Retina (tissue), 1 donor: ENCODE data around the gene SYP.

Experiments
- DNase-seq: peaks from one replicate; pipeline ENCODE4 v3.0.0-alpha.2; 2016

SYP gene

DNA sequence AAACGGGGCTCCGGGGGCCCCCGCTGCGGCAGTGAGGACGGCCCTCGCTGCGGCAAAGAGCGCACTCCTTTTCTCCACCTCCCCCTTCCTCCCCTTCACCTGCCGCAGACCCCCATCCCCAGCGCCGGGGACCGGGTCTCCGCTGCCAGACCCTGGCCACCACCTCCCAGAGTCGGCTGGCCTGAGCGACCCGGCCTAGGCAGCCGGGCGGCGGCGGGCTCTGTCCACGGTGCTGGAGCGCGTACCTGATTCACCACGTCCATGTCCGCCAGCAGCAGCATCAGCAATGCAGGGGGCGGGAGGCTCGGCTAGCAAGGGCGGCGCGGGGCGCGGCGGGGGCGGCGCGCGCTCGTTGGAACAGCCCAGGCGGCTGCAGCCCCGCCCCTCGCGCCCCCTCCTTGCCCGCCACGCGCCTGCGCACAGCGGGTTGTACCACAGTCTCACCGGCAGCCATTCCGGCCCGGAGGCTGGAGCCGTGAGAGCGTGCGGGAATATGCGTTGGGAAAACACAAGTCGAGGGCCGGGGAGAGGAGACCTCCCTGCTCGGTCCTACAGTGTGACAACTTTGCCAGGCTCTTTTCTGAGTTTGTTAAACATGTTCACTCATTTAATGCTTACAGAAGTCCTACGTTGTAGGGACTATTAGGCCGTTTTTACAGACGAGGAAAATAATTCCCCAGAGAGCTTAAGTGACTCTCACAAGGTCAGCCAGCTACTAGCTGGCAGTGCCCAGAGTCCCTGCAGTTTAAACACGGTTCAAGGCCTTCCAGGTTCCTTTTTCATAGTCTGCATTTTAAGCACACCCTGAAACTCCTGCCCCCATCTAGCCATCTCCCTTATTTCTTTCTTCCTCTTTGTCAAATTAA lies at the start of gene SYP:
SYP (minus strand) TSS at position 288 of the 866 bp plus-strand sequence; CDS start at position 281, 7 bp downstream.
- DNase-seq: peak; percentile 77

- no peak for DNase-seq
These were observed 49.6 kb upstream of the SYP start for GRCh38 chrX:49249616-49250015.

DNA sequence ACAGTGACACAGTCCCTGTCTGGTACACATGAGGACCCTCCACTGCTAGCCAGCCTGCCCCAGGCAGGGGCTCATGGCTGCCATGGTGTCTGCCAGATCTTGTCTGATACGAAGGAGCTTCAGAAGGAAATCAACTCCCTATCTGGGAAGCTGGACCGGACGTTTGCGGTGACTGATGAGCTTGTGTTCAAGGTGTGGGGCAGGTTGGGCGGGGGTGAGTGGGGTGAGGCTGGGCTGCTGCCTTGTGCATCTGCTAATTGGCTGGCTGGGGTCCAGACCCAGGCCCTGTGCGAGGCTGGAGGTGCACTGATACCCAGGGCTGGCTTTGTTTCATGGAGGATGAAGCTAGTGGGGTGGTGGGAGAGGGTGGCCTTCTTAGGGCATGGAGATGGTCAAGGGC lies 49.1 kb upstream of the SYP start:
- DNase-seq: no peak

DNA sequence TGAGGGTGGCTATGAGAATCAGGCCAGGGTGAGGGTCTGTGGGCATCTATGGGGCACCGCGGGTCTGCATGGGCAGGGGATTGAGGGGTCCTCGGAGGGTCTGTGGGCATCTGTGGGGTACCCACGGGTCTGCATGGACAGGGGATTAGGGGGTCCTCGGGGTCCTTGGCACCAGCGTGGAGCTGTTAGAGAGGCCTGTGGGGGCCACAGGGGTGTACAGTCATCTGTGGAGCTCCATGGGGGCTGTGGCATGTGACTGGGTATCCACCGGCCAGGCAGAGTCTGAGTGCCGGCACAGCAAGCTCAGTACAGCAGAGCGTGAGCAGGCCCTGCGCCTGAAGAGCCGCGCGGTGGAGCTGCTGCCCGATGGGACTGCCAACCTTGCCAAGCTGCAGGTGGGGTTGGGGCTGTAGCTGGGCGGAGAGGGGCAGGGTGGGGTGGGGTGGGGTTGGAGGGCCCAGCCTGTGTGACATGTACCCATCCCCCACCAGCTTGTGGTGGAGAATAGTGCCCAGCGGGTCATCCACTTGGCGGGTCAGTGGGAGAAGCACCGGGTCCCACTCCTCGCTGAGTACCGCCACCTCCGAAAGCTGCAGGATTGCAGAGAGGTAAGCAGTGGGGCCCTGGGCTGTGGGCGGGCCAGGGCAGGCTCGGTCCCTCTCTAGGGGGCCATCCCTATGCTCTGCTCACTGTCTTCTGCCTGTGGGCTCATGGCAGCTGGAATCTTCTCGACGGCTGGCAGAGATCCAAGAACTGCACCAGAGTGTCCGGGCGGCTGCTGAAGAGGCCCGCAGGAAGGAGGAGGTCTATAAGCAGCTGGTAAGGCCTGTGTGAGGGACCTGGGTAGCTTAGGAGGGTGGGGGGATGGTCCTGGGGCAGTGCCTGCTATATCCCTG lies 48.2 kb upstream of the SYP start:
- no peak for DNase-seq

GRCh38 chrX:49247346-49247745 lies 47.4 kb upstream of the SYP start:
- DNase-seq: no peak

- DNase-seq: no peak
These were observed 46.5 kb upstream of the SYP start for GRCh38 chrX:49246541-49246940.

DNA sequence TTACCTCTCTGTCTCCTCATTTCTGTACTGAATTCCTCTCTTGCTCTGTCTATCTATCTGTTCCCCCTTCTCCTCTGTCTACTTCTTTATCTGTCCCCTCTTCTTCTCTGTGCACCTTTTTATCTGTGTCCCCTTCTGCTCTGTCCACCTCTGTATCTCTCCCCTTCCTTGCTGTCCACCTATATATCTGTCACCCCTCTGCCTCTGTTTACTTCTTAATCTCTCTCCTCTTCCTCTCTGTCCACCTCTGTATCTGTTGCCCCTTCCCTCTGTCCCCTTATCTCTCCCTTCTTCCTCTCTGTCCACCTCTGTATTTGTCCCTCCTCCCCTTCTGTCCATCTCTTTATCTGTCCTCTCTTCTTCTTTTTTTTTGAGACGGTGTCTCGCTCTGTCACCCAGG lies 44.2 kb upstream of the SYP start:
- DNase-seq: no peak

DNA sequence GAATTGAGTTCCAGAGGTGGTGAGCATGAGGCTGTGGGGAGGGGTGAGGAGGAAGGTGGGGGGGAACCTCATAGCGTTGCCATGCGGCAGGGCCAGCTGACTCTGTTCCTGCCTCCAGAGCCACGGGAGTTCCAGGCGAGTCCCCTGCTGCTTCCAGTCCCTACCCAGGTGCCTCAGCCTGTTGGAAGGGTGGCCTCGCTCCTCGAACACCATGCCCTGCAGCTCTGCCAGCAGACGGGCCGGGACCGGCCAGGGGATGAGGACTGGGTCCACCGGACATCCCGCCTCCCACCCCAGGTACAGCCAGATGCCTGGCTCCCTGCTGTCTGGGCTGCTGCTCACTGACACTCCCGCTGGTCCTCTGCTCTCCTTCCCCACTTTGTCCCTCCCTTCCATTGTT lies 43.2 kb upstream of the SYP start:
- DNase-seq: no peak

GRCh38 chrX:49242545-49243066 lies 42.6 kb upstream of the SYP start:
- no peak for DNase-seq

- no peak for DNase-seq
These were observed 38.7 kb upstream of the SYP start for GRCh38 chrX:49238735-49239134.

GRCh38 chrX:49237060-49237459 lies 37.1 kb upstream of the SYP start:
- no peak for DNase-seq

- peak; percentile 49 for DNase-seq
These were observed 34.0 kb upstream of the SYP start for GRCh38 chrX:49233887-49234555.

DNA sequence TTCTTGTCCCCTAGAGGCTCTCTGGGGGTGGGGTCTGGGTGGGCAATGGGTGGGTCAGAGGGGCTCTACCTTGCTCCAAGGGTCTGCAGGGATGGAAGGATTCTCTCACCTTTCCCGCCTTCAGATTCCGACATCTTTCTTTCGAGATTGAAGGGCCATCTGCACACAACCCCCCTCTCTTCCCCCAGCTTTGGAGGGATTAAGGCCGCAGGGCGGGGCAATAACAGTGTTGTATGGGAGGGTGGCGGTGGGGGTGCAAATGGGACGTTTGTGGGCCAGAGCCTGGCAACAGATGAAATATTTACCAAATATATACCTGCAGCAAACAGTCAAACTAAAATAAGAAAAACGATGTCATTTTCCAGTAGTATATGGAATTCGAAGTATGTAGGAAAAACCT lies 33.2 kb upstream of the SYP start, which contains the start of gene CACNA1F:
CACNA1F (minus strand) TSS at position 165 of the 400 bp plus-strand sequence; CDS start at position 134, 31 bp downstream.
- no peak for DNase-seq

DNA sequence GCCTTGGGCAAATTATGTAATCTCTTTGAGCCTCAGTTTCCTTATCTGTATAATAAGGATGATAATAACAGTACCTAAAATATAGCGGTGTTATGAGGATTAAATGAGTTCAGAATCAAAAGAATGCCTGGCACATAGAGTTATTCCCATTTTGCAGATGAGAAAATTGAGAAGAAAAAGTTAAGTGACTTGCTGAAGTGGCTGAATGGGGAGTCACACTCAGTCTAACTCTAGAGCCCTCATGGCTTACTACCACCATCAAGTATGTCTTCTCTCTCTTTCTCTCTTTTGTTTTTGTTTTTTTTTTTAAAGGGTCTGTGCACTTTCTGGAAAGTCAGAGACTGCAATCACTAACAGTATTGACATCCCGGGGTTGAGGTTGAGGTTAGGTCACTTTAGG lies 32.5 kb upstream of the SYP start:
- no peak for DNase-seq

GRCh38 chrX:49231333-49232000 lies 31.5 kb upstream of the SYP start:
- DNase-seq: no peak

DNA sequence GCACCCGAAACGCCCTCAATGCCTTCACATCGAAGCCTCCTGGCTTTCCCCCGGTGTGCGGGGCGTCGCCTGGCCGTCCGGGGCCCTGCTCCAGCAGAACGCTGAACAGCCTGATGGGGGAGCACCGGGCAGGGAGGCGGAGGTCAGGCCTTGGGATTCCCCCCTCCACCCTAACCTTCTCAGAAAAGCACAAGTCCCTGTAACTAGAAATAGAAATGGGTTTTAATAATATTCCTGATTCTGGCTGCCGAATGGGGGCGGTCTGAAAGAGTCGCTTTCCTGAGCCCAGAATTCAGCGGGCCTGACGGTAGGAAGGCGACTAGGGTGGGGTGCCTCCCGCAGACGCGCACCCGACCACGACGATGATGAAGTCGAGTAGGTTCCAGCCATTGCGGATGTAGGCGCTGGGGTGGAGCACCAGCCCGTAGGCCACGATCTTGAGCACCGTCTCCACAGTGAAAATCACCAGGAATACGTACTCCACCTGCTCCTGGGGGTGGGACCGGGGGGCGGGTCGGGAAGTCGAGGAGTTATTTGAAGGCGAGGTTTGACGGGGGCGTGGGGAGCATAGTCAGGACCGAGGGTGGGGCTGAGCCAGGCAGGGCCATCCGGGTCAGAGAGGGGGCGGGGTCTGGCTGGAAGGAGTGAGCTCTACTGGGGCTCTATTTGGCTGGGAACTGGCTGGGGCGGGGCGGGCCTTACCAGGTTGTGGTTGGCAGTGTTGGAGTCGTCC lies 30.7 kb upstream of the SYP start:
- DNase-seq: peak; percentile 31

GRCh38 chrX:49228185-49228584 lies 28.2 kb upstream of the SYP start:
- DNase-seq: no peak

DNA sequence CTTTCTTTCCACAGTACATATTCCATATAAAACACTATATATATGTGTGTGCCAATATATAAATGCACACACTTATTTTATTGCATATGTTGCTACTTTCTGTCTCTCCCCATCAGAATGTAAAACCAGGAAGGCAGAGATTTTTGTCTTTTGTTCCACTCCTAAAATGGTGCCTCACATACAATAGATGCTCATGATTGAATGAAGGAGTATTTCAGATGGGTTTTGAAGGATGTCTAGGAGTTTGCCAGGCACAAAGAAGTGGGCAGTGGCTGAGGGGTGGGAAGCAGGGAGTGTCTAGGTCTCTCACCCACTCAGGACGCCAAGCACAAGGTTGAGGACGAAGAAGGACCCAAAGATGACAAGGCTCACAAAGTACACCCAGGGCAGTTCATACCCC lies 27.7 kb upstream of the SYP start:
- DNase-seq: no peak

DNA sequence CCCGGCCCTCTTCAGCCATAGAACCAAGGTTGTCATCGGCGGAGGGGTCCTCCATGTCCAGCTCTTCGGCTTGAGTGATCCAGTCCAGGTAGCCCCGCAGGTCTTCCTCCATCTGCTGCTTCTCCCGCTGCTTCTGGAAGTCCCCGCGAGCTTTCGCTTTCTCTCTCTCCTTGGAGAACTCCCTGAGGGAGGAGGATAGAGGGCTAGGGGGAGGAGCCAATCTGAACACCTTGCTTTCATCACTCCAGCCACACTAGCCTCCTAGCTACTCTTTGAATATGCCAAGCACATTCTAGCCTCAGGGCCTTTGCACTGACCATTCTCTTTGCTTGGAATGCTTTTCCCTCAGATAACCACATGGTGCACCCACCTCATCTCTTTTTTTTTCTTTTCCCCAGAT lies 27.0 kb upstream of the SYP start:
- no peak for DNase-seq

- no peak for DNase-seq
These were observed 25.9 kb upstream of the SYP start for GRCh38 chrX:49225858-49226257.

GRCh38 chrX:49221868-49222267 lies 21.9 kb upstream of the SYP start:
- DNase-seq: no peak

- DNase-seq: no peak
These were observed 20.1 kb upstream of the SYP start for GRCh38 chrX:49220100-49220499.
